Coronary artery (tissue), 2 donors: ENCODE results near the gene TMEM271.

ENCODE experiments used
- DNase-seq: peaks from one replicate; pipeline ENCODE4 v3.0.0-alpha.2; 2017; ENCODE audit warnings: low spot score
- H3K27ac ChIP-seq, 2 donors: fragments of 200-600 bp; sonication (generic); one replicate each; pipeline ENCODE4 v1.5.1; 2016 to 2019
- H3K4me3 ChIP-seq: fragments of 200-600 bp; sonication (generic); 2 replicates; pipeline ENCODE4 v1.5.1; 2016; ENCODE audit warnings: mild to moderate bottlenecking, moderate library complexity
- TF ChIP-seq, protein P1 (sequence below): fragments of 200-600 bp; sonication (generic); IDR thresholded peaks from one replicate; pipeline ENCODE4 v1.5.1; 2019; ENCODE audit warnings: antibody characterized with exemption

The TMEM271 gene

DNA sequence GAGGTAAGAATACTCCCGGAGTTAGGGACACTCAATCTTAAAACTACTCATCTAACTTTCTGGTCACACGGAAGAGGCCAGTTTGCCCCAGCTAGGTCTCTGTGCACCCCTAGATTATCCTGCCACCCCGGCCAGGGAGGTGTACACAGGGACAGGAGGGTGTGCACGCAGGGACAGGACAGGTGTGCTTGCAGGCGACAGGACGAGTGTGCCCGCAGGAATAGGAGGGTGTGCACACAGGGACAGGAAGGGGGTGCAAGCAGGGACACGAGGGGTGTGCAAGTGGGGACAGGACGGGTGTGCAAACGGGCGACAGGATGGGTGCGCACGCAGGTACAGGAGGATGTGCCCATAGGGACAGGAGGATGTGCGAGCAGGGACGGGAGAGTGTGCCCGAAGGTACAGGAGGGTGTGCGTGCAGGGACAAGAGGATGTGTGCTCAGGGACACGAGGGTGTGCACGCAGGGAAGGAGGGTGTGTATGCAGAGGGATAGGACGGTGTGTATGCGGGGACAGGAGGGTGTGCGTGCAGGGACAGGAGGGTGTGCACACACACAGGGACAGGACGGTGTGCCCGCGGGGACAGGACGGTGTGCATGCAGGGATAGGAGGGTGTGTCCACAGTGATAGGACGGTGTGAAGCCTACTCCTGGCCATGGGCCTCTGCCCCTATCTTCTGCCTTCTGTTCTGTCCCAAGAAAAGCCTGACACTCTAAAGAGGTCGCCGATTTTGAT lies 4.1 kb downstream of the TMEM271 start:
- Histone ChIP-seq H3K4me3 (no peak overlapping the region), H3K27ac (no peak overlapping the region)
- TF ChIP-seq, protein P1, sequence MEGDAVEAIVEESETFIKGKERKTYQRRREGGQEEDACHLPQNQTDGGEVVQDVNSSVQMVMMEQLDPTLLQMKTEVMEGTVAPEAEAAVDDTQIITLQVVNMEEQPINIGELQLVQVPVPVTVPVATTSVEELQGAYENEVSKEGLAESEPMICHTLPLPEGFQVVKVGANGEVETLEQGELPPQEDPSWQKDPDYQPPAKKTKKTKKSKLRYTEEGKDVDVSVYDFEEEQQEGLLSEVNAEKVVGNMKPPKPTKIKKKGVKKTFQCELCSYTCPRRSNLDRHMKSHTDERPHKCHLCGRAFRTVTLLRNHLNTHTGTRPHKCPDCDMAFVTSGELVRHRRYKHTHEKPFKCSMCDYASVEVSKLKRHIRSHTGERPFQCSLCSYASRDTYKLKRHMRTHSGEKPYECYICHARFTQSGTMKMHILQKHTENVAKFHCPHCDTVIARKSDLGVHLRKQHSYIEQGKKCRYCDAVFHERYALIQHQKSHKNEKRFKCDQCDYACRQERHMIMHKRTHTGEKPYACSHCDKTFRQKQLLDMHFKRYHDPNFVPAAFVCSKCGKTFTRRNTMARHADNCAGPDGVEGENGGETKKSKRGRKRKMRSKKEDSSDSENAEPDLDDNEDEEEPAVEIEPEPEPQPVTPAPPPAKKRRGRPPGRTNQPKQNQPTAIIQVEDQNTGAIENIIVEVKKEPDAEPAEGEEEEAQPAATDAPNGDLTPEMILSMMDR = no peak
- no peak for DNase-seq

DNA sequence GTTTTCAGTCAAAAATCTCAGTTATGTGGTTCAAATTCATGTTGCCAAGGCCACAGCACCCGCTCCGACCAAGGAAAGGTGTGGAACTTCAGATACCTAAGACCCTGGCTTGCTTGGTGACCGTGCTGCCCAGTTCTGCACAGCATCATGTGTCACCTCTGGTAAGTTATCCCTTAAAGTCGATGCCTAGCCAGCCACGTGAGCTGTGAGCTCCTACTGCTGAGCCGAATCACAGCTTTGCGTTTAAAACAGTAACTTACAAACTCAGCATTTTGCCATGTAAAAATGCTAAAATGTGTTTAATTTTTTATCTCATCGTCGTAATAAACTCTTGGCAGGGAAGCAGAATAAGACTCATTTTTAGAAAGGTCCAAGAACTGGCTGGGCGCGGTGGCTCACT lies 5.3 kb downstream of the TMEM271 start:
- Histone ChIP-seq H3K4me3 (no peak overlapping the region), H3K27ac (no peak overlapping the region)
- no peak for DNase-seq
- TF ChIP-seq, protein P1 = no peak

DNA sequence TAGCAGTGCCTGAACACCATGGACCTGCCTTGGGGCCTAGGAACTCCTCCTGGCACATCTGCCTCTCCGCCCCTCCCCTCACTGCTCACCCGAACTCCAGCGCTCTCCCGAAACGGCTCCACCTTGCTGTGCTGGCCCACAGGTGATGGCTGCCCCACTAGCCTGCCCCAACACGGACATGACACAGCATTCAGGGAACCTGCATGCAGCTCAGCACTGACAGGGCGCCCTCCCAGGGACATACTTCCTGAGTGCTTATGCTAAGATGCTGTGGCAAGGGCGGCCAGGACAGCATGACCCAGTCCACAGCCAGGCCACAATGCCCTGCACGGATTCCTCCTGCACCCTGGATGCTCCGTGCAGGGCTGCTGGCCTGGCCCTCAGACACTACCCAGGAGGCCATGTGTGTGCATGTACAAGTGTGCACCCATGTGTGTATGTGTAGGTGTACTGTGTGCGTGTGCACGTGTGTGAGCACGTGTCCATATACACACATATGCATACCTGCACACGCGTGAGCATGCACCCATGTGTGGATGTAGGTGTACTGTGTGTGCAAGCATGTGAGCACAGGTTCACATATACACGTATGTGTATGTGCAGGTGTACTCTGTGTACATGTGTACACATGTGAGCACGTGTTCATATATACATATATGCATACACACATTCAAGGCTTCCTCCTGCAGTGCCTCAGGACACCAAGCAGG lies 6.0 kb downstream of the TMEM271 start:
- no peak overlapping the region for H3K27ac ChIP-seq
- no peak overlapping the region for H3K4me3 ChIP-seq
- DNase-seq = no peak
- TF ChIP-seq, protein P1 = no peak

DNA sequence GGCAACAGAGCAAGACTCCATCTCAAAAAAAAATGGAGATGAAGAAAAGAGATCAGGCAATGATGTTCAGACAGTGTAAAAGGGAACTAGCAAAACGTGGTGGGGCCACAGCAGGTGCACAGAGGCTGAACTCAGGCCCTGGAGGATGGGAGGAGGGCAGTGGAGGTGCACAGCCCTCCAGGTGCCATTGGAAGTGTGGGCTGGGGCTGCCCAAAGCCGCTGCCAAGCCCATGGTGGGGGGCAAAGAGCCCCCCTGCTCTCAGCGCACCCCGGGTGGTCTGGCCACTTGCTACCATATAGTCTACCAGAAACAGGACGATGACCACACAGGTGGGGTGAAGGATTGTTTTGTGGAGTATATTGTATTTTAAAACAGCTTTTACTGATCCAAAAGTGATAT lies 7.1 kb downstream of the TMEM271 start:
- no peak overlapping the region for H3K4me3 ChIP-seq
- DNase-seq = no peak
- TF ChIP-seq, protein P1 = no peak
- no peak overlapping the region for H3K27ac ChIP-seq

DNA sequence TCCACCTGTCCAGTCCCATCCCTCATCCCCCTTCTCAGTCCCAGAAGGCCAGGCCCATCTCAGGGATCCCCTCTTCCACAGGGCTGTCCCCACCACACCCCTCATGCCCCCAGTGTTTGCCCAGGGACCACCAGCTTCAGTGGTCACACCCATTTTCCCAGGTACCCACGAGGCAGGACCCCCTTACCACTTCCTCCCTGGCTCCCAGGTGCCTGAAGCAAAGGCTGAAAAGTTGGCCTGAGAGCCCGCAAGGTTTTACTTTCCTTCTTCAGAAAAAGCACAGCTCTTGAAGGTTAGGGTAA lies 7.8 kb downstream of the TMEM271 start:
- DNase-seq = no peak
- Histone ChIP-seq H3K27ac (no peak overlapping the region), H3K4me3 (no peak overlapping the region)
- TF ChIP-seq, protein P1 = no peak

DNA sequence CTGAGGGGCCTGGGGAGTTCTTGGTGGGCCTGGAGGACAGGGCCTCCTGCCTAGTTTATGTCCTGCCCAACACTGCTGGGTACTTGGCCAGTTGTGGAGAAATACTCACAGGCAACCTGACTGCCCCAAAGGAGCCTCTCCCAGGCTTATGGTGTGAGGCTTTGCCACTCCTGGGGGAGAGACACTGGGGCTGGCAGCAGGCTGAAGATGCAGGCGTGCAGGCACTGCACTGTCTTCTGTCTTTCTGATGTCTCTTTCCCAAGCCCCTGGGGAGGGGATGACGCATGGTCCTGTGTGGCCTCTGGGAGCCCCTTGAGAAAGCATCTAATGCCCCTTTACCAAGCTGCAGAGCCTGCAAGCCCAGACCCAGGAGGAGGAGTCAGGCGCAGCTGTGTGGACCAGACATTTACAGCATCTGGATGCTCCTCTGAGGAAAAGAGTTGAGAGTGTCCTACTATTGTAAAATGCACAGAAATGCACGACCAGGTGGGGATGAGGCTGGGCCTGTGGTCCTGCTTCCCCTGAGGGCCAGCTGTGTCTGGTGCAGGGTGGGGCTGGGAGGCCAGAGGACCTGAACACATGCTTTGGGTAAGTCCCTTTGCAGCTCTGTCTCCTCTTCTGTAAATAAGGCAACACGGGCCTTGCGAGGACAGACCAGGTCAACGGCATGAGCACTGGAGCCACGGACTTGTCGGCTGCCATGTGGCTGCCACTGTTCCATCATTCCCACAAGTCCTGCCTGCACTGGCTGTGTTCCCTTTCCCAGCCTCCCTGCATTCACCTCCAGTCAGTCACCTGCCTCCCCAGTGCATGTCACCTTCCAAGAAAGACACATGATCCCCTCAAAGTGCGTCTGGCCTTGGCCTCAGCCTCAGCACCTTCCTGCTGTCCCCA lies 8.4 kb downstream of the TMEM271 start:
- DNase-seq = no peak
- no peak overlapping the region for H3K27ac ChIP-seq
- H3K4me3 ChIP-seq = no peak overlapping the region
- TF ChIP-seq, protein P1 = no peak
